Stimulated activated CD4-positive, alpha-beta T cell treated with anti-CD3 and anti-CD28 coated beads, TNF-alpha, amount 100 ng/mL, for 24 hours (primary cell): ENCODE measurements around the gene FBXO39.
"Not testable (repeated sequence)": the region's sequence is repeated elsewhere in the genome, so short reads cannot be mapped to it uniquely, and the experiment has no call there.

ENCODE experiments used
- DNase-seq, 3 experiments: peaks; one replicate each; pipeline ENCODE4 v3.0.0-alpha.2; 2020; ENCODE audit warnings: low read depth in 3 of 3

FBXO39 gene

GRCh38 chr17:6789146-6789545 is 13.1 kb downstream of the FBXO39 start:
- DNase-seq, result no peak

GRCh38 chr17:6793748-6794493 is 17.9 kb downstream of the FBXO39 start:
- DNase-seq, result no peak

- DNase-seq, result no peak
These were observed 20.2 kb downstream of the FBXO39 start for GRCh38 chr17:6796017-6796886.

- no peak for DNase-seq
These were observed 21.0 kb downstream of the FBXO39 start for GRCh38 chr17:6796887-6797490.

GRCh38 chr17:6797718-6798351 is 21.8 kb downstream of the FBXO39 start:
- DNase-seq, result no peak

- DNase-seq, result no peak
These were observed 23.7 kb downstream of the FBXO39 start for GRCh38 chr17:6799738-6800137.

- DNase-seq, result peak in 1 of 3 experiments; percentile 22
These were observed 24.5 kb downstream of the FBXO39 start for GRCh38 chr17:6800422-6801027.

- no peak for DNase-seq
These were observed 35.5 kb downstream of the FBXO39 start for GRCh38 chr17:6811510-6811909.

GRCh38 chr17:6812295-6812694 is 36.3 kb downstream of the FBXO39 start:
- no peak for DNase-seq

GRCh38 chr17:6815775-6816174 is 39.8 kb downstream of the FBXO39 start:
- DNase-seq, result no peak

- not testable (repeated sequence) for DNase-seq
These were observed 40.4 kb downstream of the FBXO39 start for GRCh38 chr17:6816368-6816767.

GRCh38 chr17:6818938-6819337 is 42.9 kb downstream of the FBXO39 start:
- no peak for DNase-seq

GRCh38 chr17:6823011-6823442 is 47.0 kb downstream of the FBXO39 start:
- DNase-seq, result no peak

GRCh38 chr17:6830383-6830986 is 54.5 kb downstream of the FBXO39 start:
- DNase-seq, result no peak

- DNase-seq, result peak; percentile 24 to 63 (median 29)
These were observed 55.7 kb downstream of the FBXO39 start, which contains the start of gene TEKT1 for GRCh38 chr17:6831661-6832263. Gene TEKT1 (minus strand): TSS chr17:6831729. CDS start chr17:6830376, 1,353 bp downstream.
